Neural crest cell (in vitro differentiated cells): ENCODE results near the gene RNF214. TPM values are rescaled to one million over a fixed set of nuclear protein-coding genes. Genes with fewer than 3 reads are reported as not detected.
"Not testable (repeated sequence)": the region's sequence is repeated elsewhere in the genome, so short reads cannot be mapped to it uniquely, and the experiment has no call there.

Source experiments
- DNase-seq: peaks from one replicate; pipeline ENCODE4 v3.0.0; 2021; ENCODE audit warnings: low read depth, mixed read lengths, low spot score
- H3K27ac Mint-ChIP-seq: one replicate; pipeline ENCODE4 v1.8.0; 2021; ENCODE audit warnings: mild to moderate bottlenecking, mixed read lengths; ENCODE audit not compliant: unreplicated experiment
- H3K27me3 Mint-ChIP-seq: 2 replicates; pipeline ENCODE4 v1.8.0; 2021; ENCODE audit warnings: low read depth, mild to moderate bottlenecking, mixed read lengths
- H3K36me3 Mint-ChIP-seq: 2 replicates; pipeline ENCODE4 v1.8.0; 2021; ENCODE audit warnings: low read depth, mild to moderate bottlenecking, mixed read lengths
- H3K4me1 Mint-ChIP-seq: 2 replicates; pipeline ENCODE4 v1.8.0; 2021; ENCODE audit warnings: mixed read lengths
- H3K4me3 Mint-ChIP-seq: one replicate; pipeline ENCODE4 v1.8.0; 2021; ENCODE audit warnings: mild to moderate bottlenecking, mixed read lengths
- H3K9me3 Mint-ChIP-seq: 2 replicates; pipeline ENCODE4 v1.8.0; 2021; ENCODE audit warnings: mixed read lengths
- CTCF ChIP-seq: fragments of 200-600 bp; sonication (generic); conservative IDR thresholded peaks from 2 replicates; pipeline ENCODE4 v1.5.0; 2021; ENCODE audit warnings: antibody characterized with exemption, mild to moderate bottlenecking
- total RNA-seq: library from RNA; stranded (reverse); gene quantifications from 2 replicates; pipeline ENCODE4 v1.2.1, GENCODE V29; 2021

Gene RNF214
- total RNA-seq, 1 donor from 2014 or later = 47.5 TPM

- Mint-ChIP-seq H3K4me1 (no peaks in the 10 kb centered on the region), H3K27ac (no peak overlapping the region), H3K36me3 (peaks cover 15% of the 10 kb centered on the region), H3K27me3 (no peaks in the 10 kb centered on the region), H3K9me3 (no peaks in the 10 kb centered on the region), H3K4me3 (no peak overlapping the region)
- TF ChIP-seq CTCF = no peak
- DNase-seq = no peak
Observed at GRCh38 chr11:117258576-117258975, 26.1 kb downstream of the RNF214 start.

GRCh38 chr11:117259417-117259816 is 26.9 kb downstream of the RNF214 start:
- H3K27me3 Mint-ChIP-seq = no peaks in the 10 kb centered on the region
- no peak for TF ChIP-seq CTCF
- H3K36me3 Mint-ChIP-seq = peaks cover 12% of the 10 kb centered on the region
- no peaks in the 10 kb centered on the region for H3K4me1 Mint-ChIP-seq
- H3K27ac Mint-ChIP-seq = no peak overlapping the region
- H3K9me3 Mint-ChIP-seq = no peaks in the 10 kb centered on the region
- H3K4me3 Mint-ChIP-seq = no peak overlapping the region
- DNase-seq = no peak

- not testable (repeated sequence) for H3K4me3 Mint-ChIP-seq, H3K27me3 Mint-ChIP-seq, H3K27ac Mint-ChIP-seq, DNase-seq, H3K9me3 Mint-ChIP-seq, H3K4me1 Mint-ChIP-seq
- H3K36me3 Mint-ChIP-seq = peaks cover 13% of the 10 kb centered on the region
Observed at GRCh38 chr11:117264624-117265323, 32.3 kb downstream of the RNF214 start.

GRCh38 chr11:117265745-117266144 is 33.3 kb downstream of the RNF214 start:
- Mint-ChIP-seq H3K36me3 (peaks cover 13% of the 10 kb centered on the region), H3K27me3 (no peaks in the 10 kb centered on the region), H3K9me3 (no peaks in the 10 kb centered on the region), H3K4me1 (peaks cover 4% of the 10 kb centered on the region), H3K27ac (no peak overlapping the region), H3K4me3 (no peak overlapping the region)
- DNase-seq = no peak
- TF ChIP-seq CTCF = no peak

- Mint-ChIP-seq H3K36me3 (peaks cover 19% of the 10 kb centered on the region), H3K4me1 (peaks cover 14% of the 10 kb centered on the region), H3K4me3 (no peak overlapping the region), H3K27ac (peak overlapping the region; percentile 21), H3K9me3 (peaks cover 5% of the 10 kb centered on the region), H3K27me3 (no peaks in the 10 kb centered on the region)
- no peak for DNase-seq
- no peak for TF ChIP-seq CTCF
Observed at GRCh38 chr11:117269856-117270255, 37.4 kb downstream of the RNF214 start.

GRCh38 chr11:117271208-117271607 is 38.7 kb downstream of the RNF214 start:
- no peak overlapping the region for H3K4me3 Mint-ChIP-seq

GRCh38 chr11:117272175-117272574 is 39.7 kb downstream of the RNF214 start:
- not testable (repeated sequence) for H3K27ac Mint-ChIP-seq, H3K27me3 Mint-ChIP-seq, H3K9me3 Mint-ChIP-seq, DNase-seq, H3K4me3 Mint-ChIP-seq
- H3K4me1 Mint-ChIP-seq = peaks cover 14% of the 10 kb centered on the region
- peaks cover 22% of the 10 kb centered on the region for H3K36me3 Mint-ChIP-seq

More at GRCh38 chr11:117271208-117271607, 38.7 kb downstream of the RNF214 start:
- H3K4me1 Mint-ChIP-seq = peaks cover 14% of the 10 kb centered on the region
- no peaks in the 10 kb centered on the region for H3K27me3 Mint-ChIP-seq
- H3K27ac Mint-ChIP-seq = peak overlapping the region; percentile 60
- H3K36me3 Mint-ChIP-seq = peaks cover 25% of the 10 kb centered on the region
- H3K9me3 Mint-ChIP-seq = peaks cover 5% of the 10 kb centered on the region
- DNase-seq = no peak
- TF ChIP-seq CTCF = no peak
